ENCODE data around the gene GATA3. TPM values are rescaled to one million over a fixed set of nuclear protein-coding genes. Genes with fewer than 3 reads are reported as not detected.

GATA3 gene
- total RNA-seq, 1 donor from 2014 or later: 1.4 TPM

GRCh38 chr10:8061274-8062211 lies 7.1 kb downstream of the GATA3 start:
- Histone ChIP-seq H3K27ac (replicated peaks) (no peak overlapping the region), H3K27me3 (ENCODE audit: low read depth) (peaks cover 100% of the 10 kb centered on the region)
- intact Hi-C loops (cut with micrococcal nuclease): no loop called here

DNA sequence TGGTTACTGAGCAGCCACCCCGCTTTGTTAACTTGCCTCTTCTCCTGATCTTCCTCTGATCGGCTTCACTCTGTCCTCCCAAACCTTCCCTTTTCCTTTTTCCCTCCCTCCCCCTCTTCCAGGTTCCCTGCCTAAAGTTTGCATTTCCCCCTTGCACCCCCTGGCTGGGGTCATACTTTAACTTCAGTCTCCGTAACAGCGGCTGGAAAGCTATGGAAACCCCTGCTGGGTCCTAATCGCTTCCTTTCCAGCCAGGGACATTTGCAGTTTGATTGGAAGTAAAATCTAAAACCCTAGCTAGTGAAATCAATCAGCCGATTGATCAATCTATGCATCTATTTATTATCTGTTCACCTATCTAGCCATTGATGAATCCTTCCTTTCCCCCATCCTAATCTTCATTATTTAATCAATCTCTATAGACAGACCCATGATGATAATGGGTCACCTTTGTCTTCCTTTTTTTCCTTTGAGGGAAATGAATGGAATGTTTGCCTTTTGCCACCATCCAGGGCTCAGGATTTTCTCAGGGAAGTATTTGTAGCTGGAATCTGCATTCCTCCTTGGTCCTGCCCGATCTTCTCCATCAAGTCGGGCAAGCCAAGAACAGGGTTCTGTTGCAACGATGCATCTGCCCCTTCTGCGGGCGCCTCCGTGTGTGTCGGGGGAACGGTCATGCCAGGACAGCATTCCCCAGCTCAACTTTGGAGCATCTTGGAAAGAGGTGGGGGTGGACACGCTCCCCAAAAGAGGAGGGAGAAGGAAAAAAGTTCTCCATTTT lies 8.8 kb downstream of the GATA3 start:
- H3K27me3 ChIP-seq (ENCODE audit: low read depth): peaks cover 87% of the 10 kb centered on the region
- H3K9me3 ChIP-seq (replicated peaks): no peaks in the 10 kb centered on the region
- peak overlapping the region; percentile 12 for H3K27ac ChIP-seq (replicated peaks)
- DNase-seq: no peak
- no peak overlapping the region for H3K4me3 ChIP-seq
- H3K36me3 ChIP-seq: no peaks in the 10 kb centered on the region
- intact Hi-C loops (cut with micrococcal nuclease): no loop called here
- TF ChIP-seq, protein P1, sequence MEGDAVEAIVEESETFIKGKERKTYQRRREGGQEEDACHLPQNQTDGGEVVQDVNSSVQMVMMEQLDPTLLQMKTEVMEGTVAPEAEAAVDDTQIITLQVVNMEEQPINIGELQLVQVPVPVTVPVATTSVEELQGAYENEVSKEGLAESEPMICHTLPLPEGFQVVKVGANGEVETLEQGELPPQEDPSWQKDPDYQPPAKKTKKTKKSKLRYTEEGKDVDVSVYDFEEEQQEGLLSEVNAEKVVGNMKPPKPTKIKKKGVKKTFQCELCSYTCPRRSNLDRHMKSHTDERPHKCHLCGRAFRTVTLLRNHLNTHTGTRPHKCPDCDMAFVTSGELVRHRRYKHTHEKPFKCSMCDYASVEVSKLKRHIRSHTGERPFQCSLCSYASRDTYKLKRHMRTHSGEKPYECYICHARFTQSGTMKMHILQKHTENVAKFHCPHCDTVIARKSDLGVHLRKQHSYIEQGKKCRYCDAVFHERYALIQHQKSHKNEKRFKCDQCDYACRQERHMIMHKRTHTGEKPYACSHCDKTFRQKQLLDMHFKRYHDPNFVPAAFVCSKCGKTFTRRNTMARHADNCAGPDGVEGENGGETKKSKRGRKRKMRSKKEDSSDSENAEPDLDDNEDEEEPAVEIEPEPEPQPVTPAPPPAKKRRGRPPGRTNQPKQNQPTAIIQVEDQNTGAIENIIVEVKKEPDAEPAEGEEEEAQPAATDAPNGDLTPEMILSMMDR (IDR thresholded peaks at IDR 0.05; ENCODE audit: borderline replicate concordance): no peak
- H3K4me1 ChIP-seq: peaks cover 37% of the 10 kb centered on the region

More at GRCh38 chr10:8061274-8062211, 7.1 kb downstream of the GATA3 start:
- no peak for DNase-seq
- peaks cover 37% of the 10 kb centered on the region for H3K4me1 ChIP-seq
- no peak overlapping the region for H3K4me3 ChIP-seq
- H3K9me3 ChIP-seq (replicated peaks): no peaks in the 10 kb centered on the region
- TF ChIP-seq, protein P1 (IDR thresholded peaks at IDR 0.05; ENCODE audit: borderline replicate concordance): no peak
- H3K36me3 ChIP-seq: no peaks in the 10 kb centered on the region

DNA sequence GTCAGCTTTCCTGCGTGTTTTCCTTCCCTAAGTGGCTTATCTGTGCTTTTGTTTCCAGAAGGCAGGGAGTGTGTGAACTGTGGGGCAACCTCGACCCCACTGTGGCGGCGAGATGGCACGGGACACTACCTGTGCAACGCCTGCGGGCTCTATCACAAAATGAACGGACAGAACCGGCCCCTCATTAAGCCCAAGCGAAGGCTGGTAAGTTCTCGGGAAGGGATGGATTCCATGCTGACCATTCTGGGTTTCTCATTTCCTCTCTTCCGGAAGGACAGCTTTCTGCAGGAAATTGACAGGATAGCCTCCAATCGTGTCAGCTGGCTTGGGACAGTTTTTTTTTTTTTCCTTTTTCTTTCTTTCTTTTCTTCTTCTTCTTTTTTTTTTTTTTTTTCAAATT lies 9.4 kb downstream of the GATA3 start:
- Histone ChIP-seq H3K27ac (replicated peaks) (no peak overlapping the region), H3K27me3 (ENCODE audit: low read depth) (peaks cover 81% of the 10 kb centered on the region), H3K36me3 (no peaks in the 10 kb centered on the region), H3K4me3 (no peak overlapping the region), H3K9me3 (replicated peaks) (no peaks in the 10 kb centered on the region), H3K4me1 (peaks cover 31% of the 10 kb centered on the region)
- intact Hi-C loops (cut with micrococcal nuclease): no loop called here
- TF ChIP-seq, protein P1 (IDR thresholded peaks at IDR 0.05; ENCODE audit: borderline replicate concordance): no peak
- DNase-seq: no peak

DNA sequence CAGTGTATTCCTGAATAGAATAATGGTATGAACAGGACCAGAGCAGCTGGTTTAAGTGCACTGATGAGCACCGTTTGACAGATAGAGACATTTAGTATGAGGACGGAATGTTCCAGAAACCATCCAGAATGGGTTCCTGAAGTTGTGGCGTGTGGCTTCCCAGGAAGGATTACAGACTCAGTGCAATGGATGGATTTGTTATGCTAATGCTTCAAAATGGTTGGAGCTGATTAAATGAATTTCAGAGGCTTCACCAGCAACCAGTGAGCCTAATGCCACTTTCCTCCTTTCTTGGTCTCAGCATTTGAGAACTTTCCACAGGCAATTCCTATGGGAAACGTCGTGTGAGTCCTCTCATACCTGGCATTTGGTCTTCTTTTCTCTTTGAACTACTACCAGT lies 9.9 kb downstream of the GATA3 start:
- DNase-seq: no peak
- Histone ChIP-seq H3K9me3 (replicated peaks) (no peaks in the 10 kb centered on the region), H3K4me1 (peaks cover 28% of the 10 kb centered on the region), H3K27ac (replicated peaks) (no peak overlapping the region), H3K4me3 (no peak overlapping the region), H3K27me3 (ENCODE audit: low read depth) (peaks cover 77% of the 10 kb centered on the region), H3K36me3 (peaks cover 3% of the 10 kb centered on the region)
- TF ChIP-seq, protein P1 (IDR thresholded peaks at IDR 0.05; ENCODE audit: borderline replicate concordance): no peak
- intact Hi-C loops (cut with micrococcal nuclease): no loop called here

- no peak for DNase-seq
- Histone ChIP-seq H3K4me3 (no peak overlapping the region), H3K27ac (replicated peaks) (no peak overlapping the region), H3K9me3 (replicated peaks) (no peaks in the 10 kb centered on the region), H3K36me3 (peaks cover 8% of the 10 kb centered on the region), H3K27me3 (ENCODE audit: low read depth) (peaks cover 75% of the 10 kb centered on the region), H3K4me1 (peaks cover 19% of the 10 kb centered on the region)
- intact Hi-C loops (cut with micrococcal nuclease): no loop called here
- TF ChIP-seq, protein P1 (IDR thresholded peaks at IDR 0.05; ENCODE audit: borderline replicate concordance): no peak
Observed at GRCh38 chr10:8065651-8066050, 11.2 kb downstream of the GATA3 start.

All from left ventricle myocardium inferior (tissue), 1 donor.